ENCODE results near the gene USH2A.

The USH2A gene, protein sequence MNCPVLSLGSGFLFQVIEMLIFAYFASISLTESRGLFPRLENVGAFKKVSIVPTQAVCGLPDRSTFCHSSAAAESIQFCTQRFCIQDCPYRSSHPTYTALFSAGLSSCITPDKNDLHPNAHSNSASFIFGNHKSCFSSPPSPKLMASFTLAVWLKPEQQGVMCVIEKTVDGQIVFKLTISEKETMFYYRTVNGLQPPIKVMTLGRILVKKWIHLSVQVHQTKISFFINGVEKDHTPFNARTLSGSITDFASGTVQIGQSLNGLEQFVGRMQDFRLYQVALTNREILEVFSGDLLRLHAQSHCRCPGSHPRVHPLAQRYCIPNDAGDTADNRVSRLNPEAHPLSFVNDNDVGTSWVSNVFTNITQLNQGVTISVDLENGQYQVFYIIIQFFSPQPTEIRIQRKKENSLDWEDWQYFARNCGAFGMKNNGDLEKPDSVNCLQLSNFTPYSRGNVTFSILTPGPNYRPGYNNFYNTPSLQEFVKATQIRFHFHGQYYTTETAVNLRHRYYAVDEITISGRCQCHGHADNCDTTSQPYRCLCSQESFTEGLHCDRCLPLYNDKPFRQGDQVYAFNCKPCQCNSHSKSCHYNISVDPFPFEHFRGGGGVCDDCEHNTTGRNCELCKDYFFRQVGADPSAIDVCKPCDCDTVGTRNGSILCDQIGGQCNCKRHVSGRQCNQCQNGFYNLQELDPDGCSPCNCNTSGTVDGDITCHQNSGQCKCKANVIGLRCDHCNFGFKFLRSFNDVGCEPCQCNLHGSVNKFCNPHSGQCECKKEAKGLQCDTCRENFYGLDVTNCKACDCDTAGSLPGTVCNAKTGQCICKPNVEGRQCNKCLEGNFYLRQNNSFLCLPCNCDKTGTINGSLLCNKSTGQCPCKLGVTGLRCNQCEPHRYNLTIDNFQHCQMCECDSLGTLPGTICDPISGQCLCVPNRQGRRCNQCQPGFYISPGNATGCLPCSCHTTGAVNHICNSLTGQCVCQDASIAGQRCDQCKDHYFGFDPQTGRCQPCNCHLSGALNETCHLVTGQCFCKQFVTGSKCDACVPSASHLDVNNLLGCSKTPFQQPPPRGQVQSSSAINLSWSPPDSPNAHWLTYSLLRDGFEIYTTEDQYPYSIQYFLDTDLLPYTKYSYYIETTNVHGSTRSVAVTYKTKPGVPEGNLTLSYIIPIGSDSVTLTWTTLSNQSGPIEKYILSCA (N-terminal part only)

GRCh38 chr1:216422821-216423520 lies at the start of gene USH2A:
USH2A (minus strand) TSS chr1:216423448; CDS start chr1:216422336, 1,112 bp downstream.
- DNase-seq (ENCODE audit: low read depth), result no peak

GRCh38 chr1:216466162-216466801 lies 43.0 kb upstream of the USH2A start:
- DNase-seq (ENCODE audit: low read depth), result no peak

DNA sequence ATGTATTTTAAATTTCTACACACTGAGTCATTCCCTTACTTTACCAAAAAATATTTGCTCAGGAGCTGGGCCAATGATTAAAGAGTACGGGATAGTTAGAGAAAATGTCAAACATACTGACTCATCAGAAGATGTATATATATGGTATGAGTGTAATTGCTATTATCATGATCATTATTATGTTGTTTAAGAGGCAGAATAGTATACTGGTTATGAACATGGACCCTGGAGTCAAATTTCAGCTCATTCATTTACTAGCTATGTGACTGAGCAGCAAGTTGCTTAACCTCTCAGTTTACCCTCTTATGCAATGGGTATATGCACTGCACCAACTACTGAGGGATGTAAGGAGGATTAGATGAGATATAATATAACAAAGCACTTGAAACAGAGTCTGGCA lies 41.2 kb upstream of the USH2A start:
- DNase-seq (ENCODE audit: low read depth), result peak; percentile 69

GRCh38 chr1:216462066-216462775 lies 39.0 kb upstream of the USH2A start:
- no peak for DNase-seq (ENCODE audit: low read depth)

GRCh38 chr1:216461466-216461865 lies 38.2 kb upstream of the USH2A start:
- DNase-seq (ENCODE audit: low read depth), result no peak

DNA sequence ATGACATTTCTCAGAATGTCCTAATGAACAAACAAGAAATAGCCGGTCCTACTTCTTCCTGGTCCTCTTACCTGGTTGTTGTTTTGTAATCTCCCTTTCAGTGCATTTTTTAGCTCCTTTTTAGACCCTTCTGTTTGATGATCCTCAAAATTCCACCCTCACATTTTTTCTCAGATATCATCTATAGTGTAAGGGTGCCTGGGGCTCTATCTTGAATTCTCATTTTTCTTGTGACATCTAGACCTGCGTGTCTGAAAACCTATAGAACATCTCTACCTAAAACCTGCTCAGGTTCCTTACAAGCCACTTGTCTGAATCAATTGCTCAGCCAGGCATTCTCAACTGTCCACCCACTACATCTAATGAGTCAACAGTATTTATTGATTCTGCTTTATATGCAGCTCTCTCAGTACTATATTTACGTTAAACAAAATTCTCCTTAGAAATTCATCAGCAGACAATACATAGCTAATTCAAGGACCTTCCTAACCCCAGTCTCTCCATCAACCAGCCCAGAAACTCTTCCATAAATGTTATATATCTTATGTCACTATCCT lies 36.5 kb upstream of the USH2A start:
- DNase-seq (ENCODE audit: low read depth), result no peak

GRCh38 chr1:216458812-216459211 lies 35.6 kb upstream of the USH2A start:
- no peak for DNase-seq (ENCODE audit: low read depth)

GRCh38 chr1:216457356-216457755 lies 34.1 kb upstream of the USH2A start:
- DNase-seq (ENCODE audit: low read depth), result no peak

DNA sequence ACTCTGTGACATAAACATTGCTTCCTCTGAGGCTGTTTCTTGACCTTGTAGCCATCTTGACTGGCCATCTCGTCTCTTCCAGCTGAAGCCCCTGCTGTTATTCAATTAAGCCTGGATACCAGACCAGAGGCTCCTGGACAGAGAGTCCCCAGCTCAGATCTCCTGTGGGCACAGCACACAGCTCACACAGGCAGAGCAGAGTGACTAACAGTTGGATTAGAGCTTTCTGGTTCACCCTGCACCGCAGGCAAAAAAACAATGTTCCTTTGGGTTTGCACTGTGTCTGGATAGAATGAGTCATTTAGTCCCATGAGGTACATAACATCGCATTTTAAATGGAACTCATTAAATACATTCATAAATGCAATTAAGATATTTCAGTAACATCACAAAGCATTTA lies 33.4 kb upstream of the USH2A start:
- peak; percentile 66 for DNase-seq (ENCODE audit: low read depth)

DNA sequence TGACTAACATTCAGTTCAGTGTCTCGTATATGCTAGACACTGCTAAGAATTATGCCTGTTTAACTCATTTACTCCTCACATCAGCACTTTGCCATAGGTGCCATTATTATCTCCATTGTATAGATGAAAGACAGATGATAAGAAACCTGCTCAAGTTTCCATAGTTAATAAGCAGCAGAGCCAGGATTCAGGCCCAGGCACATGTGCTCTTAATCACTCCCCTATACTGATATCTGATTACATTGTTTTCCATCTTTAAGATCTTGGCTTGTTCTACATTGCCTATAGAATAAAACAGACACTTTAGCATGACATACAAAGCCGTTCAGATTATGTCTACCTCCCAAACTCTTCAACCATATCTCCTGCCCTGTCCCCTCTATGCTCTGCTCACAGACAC lies 30.5 kb upstream of the USH2A start:
- no peak for DNase-seq (ENCODE audit: low read depth)

GRCh38 chr1:216450227-216450626 lies 27.0 kb upstream of the USH2A start:
- no peak for DNase-seq (ENCODE audit: low read depth)

DNA sequence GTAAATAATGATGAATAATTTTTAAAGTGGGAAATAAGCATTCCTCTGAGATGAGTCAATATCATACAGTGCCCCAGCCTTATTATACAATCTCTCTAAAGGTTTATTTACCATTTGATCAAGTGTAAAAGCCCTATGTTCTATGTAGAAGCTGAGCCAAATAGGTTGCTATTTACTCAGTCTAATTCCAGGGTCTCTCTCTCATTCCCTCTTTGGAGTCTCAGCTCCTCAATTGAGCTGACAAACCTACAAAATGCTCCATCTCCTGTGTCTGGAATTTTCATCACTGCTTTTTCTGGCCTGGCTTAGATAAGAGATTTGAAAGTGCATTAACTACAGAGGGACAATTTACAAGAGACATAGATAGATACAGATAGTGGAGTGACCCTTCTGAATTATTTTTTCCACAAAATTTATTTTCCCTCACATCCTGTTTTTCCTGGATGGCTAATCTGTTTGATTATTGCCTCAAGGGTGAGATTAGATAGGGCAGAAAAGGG lies 24.8 kb upstream of the USH2A start:
- no peak for DNase-seq (ENCODE audit: low read depth)

DNA sequence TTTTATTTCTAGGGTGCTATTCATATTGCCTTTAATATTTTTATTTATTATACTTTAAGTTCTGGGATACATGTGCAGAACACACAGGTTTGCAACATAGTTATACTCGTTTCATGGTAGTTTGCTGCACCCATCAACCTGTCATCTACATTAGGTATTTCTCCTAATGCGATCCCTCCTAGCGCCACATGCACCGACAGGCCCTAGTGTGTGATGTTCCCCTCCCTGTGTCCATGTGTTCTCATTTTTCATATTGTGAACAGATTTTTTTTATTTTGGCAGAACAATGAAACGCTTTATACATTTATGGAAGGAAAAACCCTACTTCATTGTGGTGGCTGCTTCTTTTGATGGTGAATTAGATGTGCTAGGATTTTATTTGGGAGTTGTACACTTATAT lies 14.4 kb upstream of the USH2A start:
- no peak for DNase-seq (ENCODE audit: low read depth)

DNA sequence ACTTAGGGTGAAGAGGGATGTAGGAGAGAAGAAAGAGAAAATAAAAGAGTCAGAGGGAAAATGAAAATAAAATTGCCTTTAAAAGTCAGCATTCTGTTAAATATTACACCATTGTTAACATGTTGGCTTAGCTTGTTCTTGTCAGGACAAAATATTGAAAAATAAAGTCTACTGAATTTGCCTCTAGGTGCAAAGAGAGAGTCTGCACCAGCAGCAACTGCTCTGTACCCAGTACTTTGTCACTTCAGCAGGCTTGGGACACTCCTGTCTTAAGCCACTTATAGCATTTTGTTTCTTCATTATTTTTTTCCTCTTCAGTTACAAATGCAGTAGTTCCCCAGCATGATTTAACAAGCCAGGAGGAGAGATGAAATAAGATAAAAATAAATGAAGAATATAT lies 11.0 kb upstream of the USH2A start:
- DNase-seq (ENCODE audit: low read depth), result no peak

GRCh38 chr1:216433175-216433574 lies 9.9 kb upstream of the USH2A start:
- no peak for DNase-seq (ENCODE audit: low read depth)

DNA sequence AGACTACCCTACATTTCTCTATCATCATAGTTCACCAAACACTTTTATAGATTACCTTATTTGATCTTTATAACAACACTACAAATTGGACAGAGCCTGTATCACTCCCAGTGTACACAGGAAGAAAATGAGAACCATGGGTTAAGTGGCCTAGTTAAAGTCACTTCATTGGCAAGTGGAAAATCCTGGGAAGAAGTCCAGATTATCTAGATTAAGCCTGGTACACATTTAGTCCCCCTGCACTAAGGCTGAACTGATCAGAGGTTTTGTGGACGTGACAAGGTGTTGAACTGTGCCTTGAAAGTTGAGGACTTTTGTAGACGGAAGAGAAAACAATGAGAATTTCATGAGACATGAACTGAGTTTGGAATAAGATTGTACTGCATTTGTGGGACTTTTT lies 7.5 kb upstream of the USH2A start:
- DNase-seq (ENCODE audit: low read depth), result no peak

DNA sequence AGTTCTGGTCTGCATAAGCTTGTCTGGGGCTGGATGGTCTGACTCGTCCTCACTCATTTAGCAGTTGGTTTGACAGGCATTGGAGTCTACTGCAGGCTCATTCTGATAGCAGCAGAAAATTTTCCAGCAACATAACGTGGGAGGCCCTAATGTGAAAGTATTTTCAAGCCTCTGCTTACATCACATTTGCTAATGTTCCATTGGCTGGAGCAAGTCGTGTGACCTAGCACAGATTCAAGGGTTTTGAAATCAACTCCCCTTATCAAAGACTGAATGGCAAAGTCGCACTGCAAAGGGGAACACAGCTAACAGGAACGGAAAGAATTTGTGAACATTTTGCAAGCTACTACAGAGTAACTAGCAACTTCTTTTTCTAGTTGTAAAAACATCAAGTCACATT lies 2.3 kb upstream of the USH2A start:
- DNase-seq (ENCODE audit: low read depth), result no peak

GRCh38 chr1:216420746-216421145 lies 2.5 kb downstream of the USH2A start:
- DNase-seq (ENCODE audit: low read depth), result no peak

DNA sequence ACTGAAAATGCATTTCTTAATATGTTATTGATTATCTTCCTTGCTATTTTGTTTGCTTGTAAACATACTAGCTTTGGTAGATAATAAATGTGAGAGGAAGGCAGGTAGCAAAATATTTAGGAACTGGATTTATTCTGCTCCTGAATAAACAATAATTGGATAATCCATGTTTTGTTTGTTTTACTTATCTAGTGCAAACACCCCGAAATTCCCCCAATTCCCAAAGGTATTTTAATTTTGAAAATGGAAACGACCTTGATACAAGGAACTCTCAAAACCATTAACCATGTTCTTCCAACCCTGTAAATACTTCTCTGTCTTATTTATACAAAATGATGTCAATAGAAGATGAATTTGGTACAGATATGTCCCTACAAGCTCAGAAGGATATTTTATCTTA lies 3.0 kb downstream of the USH2A start:
- DNase-seq (ENCODE audit: low read depth), result no peak

GRCh38 chr1:216416488-216416887 lies 6.8 kb downstream of the USH2A start:
- DNase-seq (ENCODE audit: low read depth), result no peak
